NOMO-1 (cell line): ENCODE measurements around the gene ZNF23.

Experiments
- DNase-seq, 2 experiments: peaks; one replicate each; lab custom pipeline; 2025; ENCODE audit not compliant: unreplicated experiment in 2 of 2; lab: John Stamatoyannopoulos, UW

Gene ZNF23

GRCh38 chr16:71399801-71400563, 62.1 kb downstream of the ZNF23 start:
- DNase-seq: no peak
